ENCODE measurements around the gene DUS4L. TPM values are rescaled to one million over a fixed set of nuclear protein-coding genes. Genes with fewer than 3 reads are reported as not detected.
"Not testable (repeated sequence)": the region's sequence is repeated elsewhere in the genome, so short reads cannot be mapped to it uniquely, and the experiment has no call there.

DUS4L gene
- total RNA-seq = 10 to 100 TPM in 1 of 2 experiments, 1 to 10 TPM in 1; 9.3 to 10.2 TPM

- DNase-seq (peak; percentile 90), ATAC-seq (peak; percentile 90)
- CTCF ChIA-PET = interaction anchor here (1.0 to 2.4 kb wide), 7 partner anchors 9 to 181 kb away, joined by 3 to 12 read pairs (median 3); partner anchors contain the start of gene CBLL1
- Mint-ChIP-seq H3K27me3 (no peaks in the 10 kb centered on the region), H3K36me3 (peaks cover 14% of the 10 kb centered on the region), H3K27ac (peak within 1 kb of the TSS; percentile 91), H3K4me1 (peaks cover 61% of the 10 kb centered on the region), H3K4me3 (peak within 1 kb of the TSS; percentile 79), H3K9me3 (ENCODE audit: low read depth) (no peaks in the 10 kb centered on the region)
These were observed at the start of gene DUS4L, which contains the start of gene COG5 for GRCh38 chr7:107563775-107564552. Gene DUS4L (plus strand): TSS chr7:107563971. CDS start chr7:107567071, 3,100 bp downstream. Gene COG5 (minus strand): TSS chr7:107563920. CDS start chr7:107563896, 24 bp downstream.

DNA sequence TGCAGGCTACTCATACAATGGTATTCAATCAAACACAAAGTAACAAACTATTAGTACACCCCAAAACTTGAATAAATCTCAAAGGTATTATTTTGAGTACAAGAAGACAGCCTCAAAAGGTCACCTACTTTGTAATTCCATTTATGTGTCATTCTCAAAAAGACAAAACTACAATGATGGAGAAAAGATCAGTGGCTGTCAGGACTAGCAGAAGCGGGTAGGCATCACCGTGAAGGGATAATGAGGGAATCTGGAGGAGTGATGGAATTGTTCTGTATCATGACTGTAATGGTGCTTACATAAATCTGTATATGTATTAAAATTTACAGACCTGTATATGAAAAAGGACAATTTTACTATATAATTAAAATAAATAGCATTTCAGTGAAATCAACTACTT, 37.1 kb upstream of the DUS4L start:
- DNase-seq = no peak
- H3K4me3 Mint-ChIP-seq = no peak overlapping the region
- ATAC-seq = no peak
- peaks cover 1% of the 10 kb centered on the region for H3K4me1 Mint-ChIP-seq
- H3K36me3 Mint-ChIP-seq = peaks cover 37% of the 10 kb centered on the region
- CTCF ChIA-PET = no interaction called here
- H3K27ac Mint-ChIP-seq = no peak overlapping the region
- H3K27me3 Mint-ChIP-seq = no peaks in the 10 kb centered on the region
- no peaks in the 10 kb centered on the region for H3K9me3 Mint-ChIP-seq (ENCODE audit: low read depth)

DNA sequence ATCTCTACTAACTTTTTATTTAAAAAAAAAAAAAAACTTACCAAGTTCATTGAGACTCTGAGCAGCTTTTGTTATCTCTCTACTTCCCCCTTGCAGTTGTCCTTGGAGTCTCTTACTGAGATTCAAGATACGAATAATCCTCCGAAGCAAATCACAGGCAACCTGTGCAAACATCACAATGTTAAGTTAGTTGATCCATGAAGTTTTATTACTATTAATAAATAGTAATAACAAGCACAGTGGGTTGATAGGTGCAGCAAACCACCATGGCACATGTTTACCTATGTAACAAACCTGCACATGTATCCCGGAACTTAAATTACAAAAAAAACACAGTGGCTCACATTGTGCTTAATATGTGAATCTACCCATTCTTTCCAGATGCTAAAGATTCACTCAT, 36.6 kb upstream of the DUS4L start:
- Mint-ChIP-seq H3K4me1 (peaks cover 1% of the 10 kb centered on the region), H3K36me3 (peaks cover 34% of the 10 kb centered on the region), H3K4me3 (no peak overlapping the region), H3K27me3 (no peaks in the 10 kb centered on the region), H3K27ac (no peak overlapping the region), H3K9me3 (ENCODE audit: low read depth) (no peaks in the 10 kb centered on the region)
- ATAC-seq = no peak
- no peak for DNase-seq
- CTCF ChIA-PET = no interaction called here

GRCh38 chr7:107528461-107528860, 35.3 kb upstream of the DUS4L start:
- Mint-ChIP-seq H3K4me3 (no peak overlapping the region), H3K27me3 (no peaks in the 10 kb centered on the region), H3K36me3 (peaks cover 33% of the 10 kb centered on the region), H3K4me1 (peaks cover 1% of the 10 kb centered on the region), H3K9me3 (ENCODE audit: low read depth) (no peaks in the 10 kb centered on the region), H3K27ac (no peak overlapping the region)
- ATAC-seq = no peak
- DNase-seq = no peak
- CTCF ChIA-PET = no interaction called here

GRCh38 chr7:107530751-107531150, 33.0 kb upstream of the DUS4L start:
- ATAC-seq (no peak), DNase-seq (no peak)
- Mint-ChIP-seq H3K9me3 (ENCODE audit: low read depth) (peaks cover 2% of the 10 kb centered on the region), H3K27me3 (no peaks in the 10 kb centered on the region), H3K27ac (no peak overlapping the region), H3K4me3 (no peak overlapping the region), H3K4me1 (peaks cover 7% of the 10 kb centered on the region), H3K36me3 (peaks cover 46% of the 10 kb centered on the region)
- CTCF ChIA-PET = interaction anchor here (0.7 kb wide), 1 partner anchor 1000 kb away, joined by 3 read pairs; no protein-coding TSS in a partner anchor

DNA sequence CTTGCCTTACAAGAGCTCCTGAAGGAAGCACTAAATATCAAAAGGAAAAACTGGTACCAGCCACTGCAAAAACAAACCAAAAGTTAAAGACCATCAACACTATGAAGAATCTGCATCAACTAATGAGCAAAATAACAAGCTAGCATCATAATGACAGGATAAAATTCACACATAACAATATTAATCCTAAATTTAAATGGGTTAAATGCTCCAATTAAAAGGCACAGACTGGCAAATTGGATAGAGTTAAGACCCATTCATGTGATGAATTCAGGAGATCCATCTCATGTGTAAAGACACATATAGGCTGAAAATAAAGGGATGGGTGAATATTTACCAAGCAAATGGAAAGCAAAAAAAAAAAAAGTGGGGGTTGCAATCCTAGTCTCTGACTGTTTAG, 29.6 kb upstream of the DUS4L start:
- H3K36me3 Mint-ChIP-seq = peaks cover 60% of the 10 kb centered on the region

GRCh38 chr7:107537228-107537627, 26.5 kb upstream of the DUS4L start:
- H3K4me1 Mint-ChIP-seq; DNase-seq; H3K4me3 Mint-ChIP-seq; ATAC-seq; H3K9me3 Mint-ChIP-seq (ENCODE audit: low read depth); CTCF ChIA-PET; H3K27me3 Mint-ChIP-seq; H3K27ac Mint-ChIP-seq: not testable (repeated sequence)
- H3K36me3 Mint-ChIP-seq = peaks cover 61% of the 10 kb centered on the region

More for the DNA sequence above, 29.6 kb upstream of the DUS4L start:
- DNase-seq (no peak), ATAC-seq (no peak)
- no peaks in the 10 kb centered on the region for H3K27me3 Mint-ChIP-seq
- CTCF ChIA-PET = no interaction called here
- H3K4me1 Mint-ChIP-seq = peaks cover 7% of the 10 kb centered on the region
- peaks cover 2% of the 10 kb centered on the region for H3K9me3 Mint-ChIP-seq (ENCODE audit: low read depth)
- H3K27ac Mint-ChIP-seq = no peak overlapping the region
- H3K4me3 Mint-ChIP-seq = no peak overlapping the region

DNA sequence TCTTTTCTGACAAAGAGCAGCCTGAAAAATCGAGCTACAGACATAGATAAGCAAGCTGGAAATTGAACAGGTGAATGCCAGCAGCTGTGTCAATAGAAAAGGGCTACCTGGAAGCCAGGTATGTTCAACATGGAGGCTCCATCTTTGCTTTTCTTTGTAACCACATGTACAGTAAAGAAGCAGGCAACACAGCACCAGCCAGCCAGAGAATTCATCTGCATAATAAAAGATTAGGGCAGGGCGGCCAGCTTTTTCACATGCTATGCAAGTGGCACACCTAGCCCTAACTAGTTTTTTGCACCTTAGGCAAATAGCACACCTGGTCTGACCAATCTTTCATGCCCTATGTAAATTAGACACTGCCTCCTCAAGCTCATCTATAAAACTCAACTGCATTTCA, 25.8 kb upstream of the DUS4L start:
- Mint-ChIP-seq H3K9me3 (ENCODE audit: low read depth) (peaks cover 2% of the 10 kb centered on the region), H3K4me1 (peaks cover 5% of the 10 kb centered on the region), H3K27ac (no peak overlapping the region), H3K4me3 (no peak overlapping the region), H3K36me3 (peaks cover 60% of the 10 kb centered on the region), H3K27me3 (no peaks in the 10 kb centered on the region)
- CTCF ChIA-PET = no interaction called here
- DNase-seq (no peak), ATAC-seq (no peak)

DNA sequence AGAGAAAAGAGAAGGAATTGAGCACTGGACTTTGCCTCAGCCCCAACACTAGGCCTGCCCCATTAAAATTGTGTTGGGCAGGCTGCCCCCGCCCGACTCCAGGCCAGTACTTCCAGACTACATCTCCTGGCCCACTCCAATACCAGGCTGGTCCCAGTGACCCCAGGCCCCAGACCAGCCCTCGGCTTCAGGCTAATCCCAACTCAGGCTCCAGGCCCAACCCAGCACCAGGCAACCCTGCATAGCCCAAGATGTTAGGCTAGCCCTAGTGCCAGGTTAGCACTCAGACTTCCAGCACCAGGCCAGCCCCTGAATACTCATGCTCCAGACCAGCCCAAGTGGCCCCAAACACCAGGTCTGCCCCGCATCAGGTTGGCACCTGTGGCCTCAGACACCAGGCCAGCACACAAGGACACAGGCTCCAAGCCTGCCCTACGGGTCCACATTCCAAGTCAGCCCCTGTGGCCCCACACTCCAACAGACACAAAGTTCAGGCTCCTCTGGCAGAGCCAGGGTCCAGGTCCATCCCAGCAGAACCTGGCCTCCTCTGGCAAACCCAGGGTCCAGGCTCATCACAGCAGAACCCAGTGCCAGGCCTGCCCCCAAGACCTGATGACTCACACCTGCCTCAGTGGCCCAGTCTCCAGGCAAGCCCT, 20.3 kb upstream of the DUS4L start:
- ATAC-seq = no peak
- Mint-ChIP-seq H3K4me1 (no peaks in the 10 kb centered on the region), H3K27ac (no peak overlapping the region), H3K36me3 (peaks cover 55% of the 10 kb centered on the region), H3K9me3 (ENCODE audit: low read depth) (peaks cover 8% of the 10 kb centered on the region), H3K27me3 (no peaks in the 10 kb centered on the region), H3K4me3 (no peak overlapping the region)
- CTCF ChIA-PET = interaction anchor here (1.4 kb wide), 1 partner anchor 11 kb away, joined by 4 read pairs; no protein-coding TSS in a partner anchor
- no peak for DNase-seq

DNA sequence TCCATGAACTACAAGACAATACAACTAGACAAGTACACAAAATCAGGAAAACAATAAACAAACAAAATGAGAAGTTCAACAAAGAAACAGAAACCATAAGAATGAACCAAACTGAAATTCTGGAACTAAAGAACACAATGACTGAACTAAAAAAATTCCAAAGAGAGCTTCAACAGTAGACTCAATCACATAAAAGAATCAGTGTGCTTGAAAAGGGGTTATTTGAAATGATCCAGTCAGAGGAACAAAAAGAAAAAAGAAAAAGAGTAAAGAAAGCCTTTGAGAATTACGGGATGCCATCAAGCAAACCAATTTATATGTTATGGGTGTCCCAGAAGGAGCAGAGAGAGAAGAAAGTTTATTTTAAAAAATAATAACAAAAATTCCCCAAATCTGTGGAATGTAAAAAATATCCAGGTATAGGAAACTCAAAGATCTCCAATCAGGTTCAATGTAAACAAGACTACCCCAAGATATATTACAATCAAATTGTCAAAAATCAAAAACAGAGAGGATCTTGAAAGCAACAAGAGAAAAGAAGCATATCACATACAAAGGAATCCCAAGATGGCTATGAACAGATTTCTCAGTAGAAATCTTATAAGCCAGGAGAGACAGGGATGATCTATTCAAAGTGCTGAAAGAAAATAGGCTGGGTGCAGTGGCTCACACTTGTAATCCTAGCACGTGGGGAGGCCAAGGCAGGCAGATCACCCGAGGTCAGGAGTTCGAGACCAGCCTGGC, 18.8 kb upstream of the DUS4L start:
- Mint-ChIP-seq H3K27me3 (no peaks in the 10 kb centered on the region), H3K36me3 (peaks cover 57% of the 10 kb centered on the region), H3K27ac (no peak overlapping the region), H3K4me1 (peaks cover 3% of the 10 kb centered on the region), H3K9me3 (ENCODE audit: low read depth) (peaks cover 8% of the 10 kb centered on the region), H3K4me3 (no peak overlapping the region)
- DNase-seq (no peak), ATAC-seq (no peak)
- CTCF ChIA-PET = interaction anchor here (1.4 kb wide), 1 partner anchor 10 kb away, joined by 4 read pairs; no protein-coding TSS in a partner anchor

GRCh38 chr7:107551936-107552335, 11.8 kb upstream of the DUS4L start:
- ATAC-seq (no peak), DNase-seq (no peak)
- Mint-ChIP-seq H3K27ac (no peak overlapping the region), H3K4me3 (no peak overlapping the region), H3K4me1 (peaks cover 22% of the 10 kb centered on the region), H3K27me3 (no peaks in the 10 kb centered on the region), H3K9me3 (ENCODE audit: low read depth) (no peaks in the 10 kb centered on the region), H3K36me3 (peaks cover 68% of the 10 kb centered on the region)
- CTCF ChIA-PET = no interaction called here

- Mint-ChIP-seq H3K36me3 (peaks cover 50% of the 10 kb centered on the region), H3K4me1 (peaks cover 46% of the 10 kb centered on the region), H3K4me3 (no peak overlapping the region), H3K27me3 (no peaks in the 10 kb centered on the region), H3K27ac (peak overlapping the region; percentile 4), H3K9me3 (ENCODE audit: low read depth) (no peaks in the 10 kb centered on the region)
- ATAC-seq (peak; percentile 17), DNase-seq (no peak)
- CTCF ChIA-PET = interaction anchor here (0.8 to 1.3 kb wide), 2 partner anchors 21 to 319 kb away, joined by 3 read pairs; no protein-coding TSS in a partner anchor
These were observed 7.9 kb upstream of the DUS4L start for GRCh38 chr7:107555893-107556292.

GRCh38 chr7:107559864-107560263, 3.9 kb upstream of the DUS4L start:
- H3K27me3 Mint-ChIP-seq = no peaks in the 10 kb centered on the region
- H3K27ac Mint-ChIP-seq = peak overlapping the region; percentile 90
- peak overlapping the region; percentile 15 for H3K4me3 Mint-ChIP-seq
- no peaks in the 10 kb centered on the region for H3K9me3 Mint-ChIP-seq (ENCODE audit: low read depth)
- ATAC-seq (no peak), DNase-seq (no peak)
- CTCF ChIA-PET = interaction anchor here (1.3 kb wide), 1 partner anchor 102 kb away, joined by 3 read pairs; no protein-coding TSS in a partner anchor
- peaks cover 24% of the 10 kb centered on the region for H3K36me3 Mint-ChIP-seq
- peaks cover 66% of the 10 kb centered on the region for H3K4me1 Mint-ChIP-seq

Data from activated CD8-positive, alpha-beta memory T cell treated with anti-CD3 and anti-CD28 coated beads, Interleukin-2, amount 10 ng/mL, durations not matched to agents 7 days and 5 days (primary cell).